ENCODE results near the gene NR0B2. TPM values are rescaled to one million over a fixed set of nuclear protein-coding genes. Genes with fewer than 3 reads are reported as not detected.
"Not testable (repeated sequence)": the region's sequence is repeated elsewhere in the genome, so short reads cannot be mapped to it uniquely, and the experiment has no call there.

The NR0B2 gene
- polyA plus RNA-seq, 1 experiment: not detected

- ChIA-PET CTCF (interaction anchor here (0.6 to 2.5 kb wide), 12 partner anchors 8 to 1415 kb away, joined by 3 to 13 read pairs (median 3); no protein-coding TSS in a partner anchor), POLR2A (interaction anchor here (1.0 kb wide), 1 partner anchor 22 kb away, joined by 6 read pairs; no protein-coding TSS in a partner anchor)
- Histone ChIP-seq H3K4me3 (ENCODE audit: low read depth, low read length) (no peak overlapping the region), H3K9me3 (ENCODE audit: control insufficient read depth, insufficient read depth, low read length) (peaks cover 3% of the 10 kb centered on the region; the same call in 1 of the 2 replicates), H3K27me3 (ENCODE audit: control insufficient read depth, insufficient read depth, low read length) (no peaks in the 10 kb centered on the region), H3K27ac (ENCODE audit: low read depth, low read length) (no peak overlapping the region)
- peak; percentile 58 for TF ChIP-seq CTCF (IDR thresholded peaks at IDR 0.05; ENCODE audit: low read depth, low read length)
- no peak for DNase-seq (ENCODE audit: low read depth, low spot score)
These were observed 26.6 kb downstream of the NR0B2 start for GRCh38 chr1:26887125-26887524.

GRCh38 chr1:26882696-26883463 lies 30.9 kb downstream of the NR0B2 start:
- Histone ChIP-seq H3K9me3 (ENCODE audit: control insufficient read depth, insufficient read depth, low read length) (no peaks in the 10 kb centered on the region), H3K27me3 (ENCODE audit: control insufficient read depth, insufficient read depth, low read length) (no peaks in the 10 kb centered on the region), H3K4me3 (ENCODE audit: low read depth, low read length) (no peak overlapping the region), H3K27ac (ENCODE audit: low read depth, low read length) (no peak overlapping the region)
- ChIA-PET POLR2A (no interaction called here), CTCF (interaction anchor here (0.9 kb wide), 1 partner anchor 93 kb away, joined by 3 read pairs; no protein-coding TSS in a partner anchor)
- no peak for DNase-seq (ENCODE audit: low read depth, low spot score)
- TF ChIP-seq CTCF (IDR thresholded peaks at IDR 0.05; ENCODE audit: low read depth, low read length): no peak

- H3K9me3 ChIP-seq (ENCODE audit: control insufficient read depth, insufficient read depth, low read length); H3K4me3 ChIP-seq (ENCODE audit: low read depth, low read length); H3K27ac ChIP-seq (ENCODE audit: low read depth, low read length); DNase-seq (ENCODE audit: low read depth, low spot score); H3K27me3 ChIP-seq (ENCODE audit: control insufficient read depth, insufficient read depth, low read length): not testable (repeated sequence)
- POLR2A ChIA-PET: interaction anchor here (0.6 to 1.3 kb wide), 2 partner anchors 9 to 45 kb away, joined by 4 to 5 read pairs; partner anchors contain the start of gene GPN2
- CTCF ChIA-PET: interaction anchor here (0.9 kb wide), 1 partner anchor 93 kb away, joined by 3 read pairs; no protein-coding TSS in a partner anchor
These were observed 32.2 kb downstream of the NR0B2 start for GRCh38 chr1:26881611-26882010.

- DNase-seq (ENCODE audit: low read depth, low spot score): no peak
- H3K27me3 ChIP-seq (ENCODE audit: control insufficient read depth, insufficient read depth, low read length): no peaks in the 10 kb centered on the region
- CTCF ChIA-PET: interaction anchor here (2.1 to 2.2 kb wide), 2 partner anchors 277 to 281 kb away, joined by 5 to 13 read pairs; no protein-coding TSS in a partner anchor
- H3K9me3 ChIP-seq (ENCODE audit: control insufficient read depth, insufficient read depth, low read length): no peaks in the 10 kb centered on the region
- no peak overlapping the region for H3K4me3 ChIP-seq (ENCODE audit: low read depth, low read length)
- no peak overlapping the region for H3K27ac ChIP-seq (ENCODE audit: low read depth, low read length)
- TF ChIP-seq CTCF (IDR thresholded peaks at IDR 0.05; ENCODE audit: low read depth, low read length): no peak
- POLR2A ChIA-PET: interaction anchor here (0.7 to 1.6 kb wide), 2 partner anchors 15 to 958 kb away, joined by 3 read pairs; no protein-coding TSS in a partner anchor
These were observed 34.0 kb downstream of the NR0B2 start for GRCh38 chr1:26879793-26880192.

GRCh38 chr1:26877326-26877725 lies 36.4 kb downstream of the NR0B2 start:
- no peaks in the 10 kb centered on the region for H3K27me3 ChIP-seq (ENCODE audit: control insufficient read depth, insufficient read depth, low read length)
- ChIA-PET POLR2A (interaction anchor here (1.1 kb wide), 1 partner anchor 13 kb away, joined by 3 read pairs; no protein-coding TSS in a partner anchor), CTCF (interaction anchor here (0.7 to 1.7 kb wide), 4 partner anchors 9 to 87 kb away, joined by 3 to 6 read pairs (median 5); no protein-coding TSS in a partner anchor)
- H3K9me3 ChIP-seq (ENCODE audit: control insufficient read depth, insufficient read depth, low read length): no peaks in the 10 kb centered on the region
- no peak for DNase-seq (ENCODE audit: low read depth, low spot score)
- no peak overlapping the region for H3K4me3 ChIP-seq (ENCODE audit: low read depth, low read length)
- H3K27ac ChIP-seq (ENCODE audit: low read depth, low read length): no peak overlapping the region
- TF ChIP-seq CTCF (IDR thresholded peaks at IDR 0.05; ENCODE audit: low read depth, low read length): no peak

All from AG04450 (cell line).